Neural progenitor cell (in vitro differentiated cells): ENCODE measurements around the gene SIX4. TPM values are rescaled to one million over a fixed set of nuclear protein-coding genes. Genes with fewer than 3 reads are reported as not detected.

Experiments
- DNase-seq: peaks from one replicate; pipeline ENCODE4 v3.0.0-alpha.2; 2016; ENCODE audit warnings: low spot score
- H2AFZ ChIP-seq: fragments of 200-600 bp; sonication (generic); replicated peaks from 2 replicates; pipeline ENCODE4 v1.6.1; 2016; ENCODE audit warnings: antibody characterized with exemption
- H3F3A ChIP-seq: fragments of 200-600 bp; sonication (generic); 2 replicates; pipeline ENCODE4 v1.6.1; 2016; ENCODE audit warnings: antibody characterized with exemption, low read depth
- H3K27ac ChIP-seq: fragments of 200-600 bp; sonication (generic); 2 replicates; pipeline ENCODE4 v1.5.1; 2016; ENCODE audit warnings: mild to moderate bottlenecking
- H3K27me3 ChIP-seq: fragments of 200-600 bp; sonication (generic); 2 replicates; pipeline ENCODE4 v1.6.1; 2016; ENCODE audit warnings: mild to moderate bottlenecking, moderate library complexity
- H3K36me3 ChIP-seq: fragments of 200-600 bp; sonication (generic); 2 replicates; pipeline ENCODE4 v1.5.1; 2016
- H3K4me1 ChIP-seq: fragments of 200-600 bp; sonication (generic); 2 replicates; pipeline ENCODE4 v1.6.1; 2016; ENCODE audit warnings: mixed run types
- H3K4me2 ChIP-seq: fragments of 200-600 bp; sonication (generic); 2 replicates; pipeline ENCODE4 v1.6.1; 2016
- H3K4me3 ChIP-seq: fragments of 200-600 bp; sonication (generic); 2 replicates; pipeline ENCODE4 v1.5.1; 2016
- H3K79me2 ChIP-seq: fragments of 200-600 bp; sonication (generic); 2 replicates; pipeline ENCODE4 v1.6.1; 2016; ENCODE audit warnings: low read depth
- H3K9ac ChIP-seq: fragments of 200-600 bp; sonication (generic); 2 replicates; pipeline ENCODE4 v1.6.1; 2016
- H3K9me3 ChIP-seq: fragments of 200-600 bp; sonication (generic); 2 replicates; pipeline ENCODE4 v1.5.1; 2016; ENCODE audit warnings: low read depth
- H4K20me1 ChIP-seq: fragments of 200-600 bp; sonication (generic); 2 replicates; pipeline ENCODE4 v1.6.1; 2016; ENCODE audit warnings: low read depth
- H3K27ac Mint-ChIP-seq: 3 replicates; pipeline ENCODE4 v1.8.0; 2021; ENCODE audit warnings: mixed read lengths
- H3K27me3 Mint-ChIP-seq: 2 replicates; pipeline ENCODE4 v1.8.0; 2022; ENCODE audit warnings: low read depth, mild to moderate bottlenecking, inconsistent platforms, moderate library complexity, mixed read lengths; ENCODE audit not compliant: insufficient read depth
- H3K36me3 Mint-ChIP-seq: 3 replicates; pipeline ENCODE4 v1.8.0; 2021; ENCODE audit warnings: mixed read lengths
- H3K4me1 Mint-ChIP-seq: 3 replicates; pipeline ENCODE4 v1.8.0; 2021; ENCODE audit warnings: mixed read lengths
- H3K4me3 Mint-ChIP-seq: 3 replicates; pipeline ENCODE4 v1.8.0; 2021; ENCODE audit warnings: mild to moderate bottlenecking, moderate library complexity, mixed read lengths
- H3K9me3 Mint-ChIP-seq: 3 replicates; pipeline ENCODE4 v1.8.0; 2020; ENCODE audit warnings: mixed read lengths
- EZH2 ChIP-seq: fragments of 200-600 bp; sonication (generic); IDR thresholded peaks from 2 replicates; pipeline ENCODE4 v1.6.1; 2017; ENCODE audit warnings: antibody characterized with exemption, mild to moderate bottlenecking, moderate library complexity
- EZH2phosphoT487 ChIP-seq: fragments of 200-600 bp; sonication (generic); IDR thresholded peaks from 2 replicates; pipeline ENCODE4 v1.6.1; 2017; ENCODE audit warnings: antibody characterized with exemption
- total RNA-seq: library from RNA; depleted of rRNA; stranded (reverse); fragments of >200 nt; gene quantifications from 2 replicates; pipeline ENCODE4 v1.2.3, GENCODE V29; 2015; ENCODE audit warnings: low replicate concordance
- TF ChIP-seq, protein P1 (sequence below): fragments of 200-600 bp; sonication (generic); IDR thresholded peaks from 2 replicates; pipeline ENCODE4 v1.5.1; 2017; ENCODE audit warnings: antibody characterized with exemption, mild to moderate bottlenecking

SIX4 gene
- total RNA-seq, 1 donor from 2014 or later, result 32.9 TPM

DNA sequence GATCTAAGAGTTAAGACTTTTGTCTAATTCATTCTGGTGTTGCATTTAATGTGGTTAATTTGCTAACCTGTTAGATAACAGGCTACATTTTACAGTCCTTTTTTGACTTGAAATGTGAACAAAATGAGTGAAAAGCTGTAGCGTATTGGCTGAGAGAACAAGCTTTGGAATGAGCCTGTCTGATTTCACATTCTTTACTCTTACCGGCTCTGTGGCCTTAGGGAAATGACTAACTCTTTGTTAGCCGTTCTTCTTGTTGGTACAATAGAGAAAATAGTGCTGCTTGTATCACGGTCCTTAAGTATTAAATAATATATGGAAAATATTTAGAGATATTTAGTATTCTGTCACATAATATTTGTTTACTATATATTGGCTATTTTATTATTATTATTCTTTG lies 12.3 kb upstream of the SIX4 start:
- H3K4me2 ChIP-seq, result peak overlapping the region; percentile 97
- H2AFZ ChIP-seq, result no peak overlapping the region
- peaks cover 6% of the 10 kb centered on the region for H3F3A ChIP-seq
- peaks cover 10% of the 10 kb centered on the region for H3K27me3 ChIP-seq
- H3K9ac ChIP-seq, result no peak overlapping the region
- Mint-ChIP-seq H3K4me1 (peaks cover 17% of the 10 kb centered on the region), H3K27ac (no peak overlapping the region), H3K9me3 (no peaks in the 10 kb centered on the region), H3K4me3 (peak overlapping the region; percentile 100), H3K27me3 (no peaks in the 10 kb centered on the region), H3K36me3 (no peaks in the 10 kb centered on the region)
- peaks cover 69% of the 10 kb centered on the region for H3K79me2 ChIP-seq
- TF ChIP-seq EZH2 (no peak), EZH2phosphoT487 (no peak)
- TF ChIP-seq, protein P1, sequence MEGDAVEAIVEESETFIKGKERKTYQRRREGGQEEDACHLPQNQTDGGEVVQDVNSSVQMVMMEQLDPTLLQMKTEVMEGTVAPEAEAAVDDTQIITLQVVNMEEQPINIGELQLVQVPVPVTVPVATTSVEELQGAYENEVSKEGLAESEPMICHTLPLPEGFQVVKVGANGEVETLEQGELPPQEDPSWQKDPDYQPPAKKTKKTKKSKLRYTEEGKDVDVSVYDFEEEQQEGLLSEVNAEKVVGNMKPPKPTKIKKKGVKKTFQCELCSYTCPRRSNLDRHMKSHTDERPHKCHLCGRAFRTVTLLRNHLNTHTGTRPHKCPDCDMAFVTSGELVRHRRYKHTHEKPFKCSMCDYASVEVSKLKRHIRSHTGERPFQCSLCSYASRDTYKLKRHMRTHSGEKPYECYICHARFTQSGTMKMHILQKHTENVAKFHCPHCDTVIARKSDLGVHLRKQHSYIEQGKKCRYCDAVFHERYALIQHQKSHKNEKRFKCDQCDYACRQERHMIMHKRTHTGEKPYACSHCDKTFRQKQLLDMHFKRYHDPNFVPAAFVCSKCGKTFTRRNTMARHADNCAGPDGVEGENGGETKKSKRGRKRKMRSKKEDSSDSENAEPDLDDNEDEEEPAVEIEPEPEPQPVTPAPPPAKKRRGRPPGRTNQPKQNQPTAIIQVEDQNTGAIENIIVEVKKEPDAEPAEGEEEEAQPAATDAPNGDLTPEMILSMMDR, result no peak
- H4K20me1 ChIP-seq, result peaks cover 23% of the 10 kb centered on the region
- peaks cover 11% of the 10 kb centered on the region for H3K4me1 ChIP-seq
- peak overlapping the region; percentile 7 for H3K27ac ChIP-seq
- H3K9me3 ChIP-seq, result no peaks in the 10 kb centered on the region
- peak overlapping the region; percentile 88 for H3K4me3 ChIP-seq
- peak; percentile 46 for DNase-seq
- H3K36me3 ChIP-seq, result no peaks in the 10 kb centered on the region

DNA sequence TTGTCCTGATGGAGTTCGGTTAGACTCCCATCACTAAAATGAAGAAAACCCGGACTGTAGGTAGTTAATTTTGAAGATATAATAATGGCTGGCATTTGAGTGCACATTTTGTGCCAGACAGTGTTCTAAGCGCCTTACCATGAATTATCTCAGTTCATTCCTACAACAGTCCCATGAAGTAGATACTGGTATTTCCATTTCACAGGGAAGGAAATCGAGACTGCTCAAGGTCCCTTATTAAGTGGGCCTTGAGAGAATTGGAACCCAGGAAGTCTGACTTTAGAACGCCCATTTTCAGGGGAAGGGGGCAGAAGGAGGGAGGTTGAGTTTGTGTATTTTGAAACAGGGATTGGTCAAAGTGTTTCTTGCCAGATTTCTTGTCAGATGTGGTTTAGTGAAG lies 11.3 kb upstream of the SIX4 start:
- Histone ChIP-seq H3K4me3 (peak overlapping the region; percentile 88), H3K36me3 (no peaks in the 10 kb centered on the region), H3K4me1 (peaks cover 11% of the 10 kb centered on the region), H3K4me2 (peak overlapping the region; percentile 97), H3K79me2 (peaks cover 58% of the 10 kb centered on the region), H3F3A (peaks cover 6% of the 10 kb centered on the region), H3K9ac (peak overlapping the region; percentile 92), H4K20me1 (peaks cover 23% of the 10 kb centered on the region), H3K27ac (no peak overlapping the region), H3K27me3 (peaks cover 10% of the 10 kb centered on the region), H3K9me3 (no peaks in the 10 kb centered on the region), H2AFZ (peak overlapping the region; percentile 96)
- no peaks in the 10 kb centered on the region for H3K27me3 Mint-ChIP-seq
- peak overlapping the region; percentile 98 for H3K27ac Mint-ChIP-seq
- TF ChIP-seq, protein P1, result no peak
- TF ChIP-seq EZH2 (no peak), EZH2phosphoT487 (no peak)
- H3K36me3 Mint-ChIP-seq, result no peaks in the 10 kb centered on the region
- peak overlapping the region; percentile 100 for H3K4me3 Mint-ChIP-seq
- no peaks in the 10 kb centered on the region for H3K9me3 Mint-ChIP-seq
- H3K4me1 Mint-ChIP-seq, result peaks cover 17% of the 10 kb centered on the region
- peak; percentile 7 for DNase-seq

DNA sequence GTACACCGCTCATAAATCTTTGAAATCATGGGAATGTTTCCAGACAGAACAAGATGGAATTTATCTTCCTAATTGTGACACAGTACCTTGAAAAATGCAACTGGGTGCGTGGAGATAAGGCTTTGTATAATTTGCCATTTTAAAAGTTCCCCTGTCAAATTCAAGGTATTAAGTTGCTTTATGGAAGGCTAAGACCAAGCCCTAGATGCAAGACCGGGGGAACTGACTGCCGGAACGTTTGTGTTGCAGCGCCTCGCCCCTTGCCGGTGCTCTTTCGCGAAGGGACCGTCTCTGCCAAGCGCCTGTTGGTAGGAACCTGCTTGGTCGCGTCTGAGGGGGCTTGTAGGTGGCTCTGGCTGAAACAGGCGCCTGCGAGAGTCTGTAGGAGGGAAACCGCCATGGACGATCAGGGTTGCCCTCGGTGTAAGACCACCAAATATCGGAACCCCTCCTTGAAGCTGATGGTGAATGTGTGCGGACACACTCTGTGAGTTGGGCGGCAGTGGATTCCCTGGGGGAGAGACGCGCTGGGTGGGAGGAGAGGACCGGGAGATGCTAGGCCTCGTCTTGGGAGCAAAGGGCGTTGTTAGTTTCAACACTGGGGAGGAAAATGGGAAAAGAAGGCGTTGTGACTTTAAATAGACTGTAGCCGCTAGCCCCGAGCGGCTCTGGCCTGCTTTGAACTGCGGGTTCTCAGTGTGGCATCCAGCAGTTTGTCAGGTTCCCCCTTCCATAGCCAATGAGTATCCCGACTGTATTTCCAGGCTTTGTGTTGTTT lies 10.5 kb upstream of the SIX4 start, which contains the start of gene MNAT1:
MNAT1 (plus strand) TSS at position 297 of the 778 bp plus-strand sequence; CDS start at position 399, 102 bp downstream.
- Mint-ChIP-seq H3K27ac (peak within 1 kb of the TSS; percentile 98), H3K36me3 (no peaks in the 10 kb centered on the region), H3K9me3 (no peaks in the 10 kb centered on the region), H3K27me3 (no peaks in the 10 kb centered on the region), H3K4me3 (peak within 1 kb of the TSS; percentile 100), H3K4me1 (peaks cover 17% of the 10 kb centered on the region)
- H3K4me2 ChIP-seq, result peak within 1 kb of the TSS; percentile 97
- H4K20me1 ChIP-seq, result peaks cover 23% of the 10 kb centered on the region
- peak within 1 kb of the TSS; percentile 59 for H3K27ac ChIP-seq
- H3K36me3 ChIP-seq, result no peaks in the 10 kb centered on the region
- peaks cover 10% of the 10 kb centered on the region for H3K27me3 ChIP-seq
- TF ChIP-seq EZH2, result no peak
- H3K9ac ChIP-seq, result peak within 1 kb of the TSS; percentile 92
- peak; percentile 88 for DNase-seq
- H3K79me2 ChIP-seq, result peaks cover 50% of the 10 kb centered on the region
- H3F3A ChIP-seq, result peaks cover 6% of the 10 kb centered on the region
- H3K9me3 ChIP-seq, result no peaks in the 10 kb centered on the region
- peaks cover 11% of the 10 kb centered on the region for H3K4me1 ChIP-seq
- peak within 1 kb of the TSS; percentile 96 for H2AFZ ChIP-seq
- peak within 1 kb of the TSS; percentile 88 for H3K4me3 ChIP-seq
